NCI-H345 treated with DMSO at 0.1 percent for 48 hours (cell line): ENCODE results near the gene PIP4K2B.
A peak's percentile ranks its signal among the peaks of the same experiment; 100 is the strongest.

Experiments used
- DNase-seq: peaks from one replicate; lab custom pipeline; 2025; ENCODE audit not compliant: unreplicated experiment; lab: John Stamatoyannopoulos, UW

PIP4K2B gene

GRCh38 chr17:38746004-38746848 lies 53.1 kb downstream of the PIP4K2B start:
- DNase-seq = no peak

DNA sequence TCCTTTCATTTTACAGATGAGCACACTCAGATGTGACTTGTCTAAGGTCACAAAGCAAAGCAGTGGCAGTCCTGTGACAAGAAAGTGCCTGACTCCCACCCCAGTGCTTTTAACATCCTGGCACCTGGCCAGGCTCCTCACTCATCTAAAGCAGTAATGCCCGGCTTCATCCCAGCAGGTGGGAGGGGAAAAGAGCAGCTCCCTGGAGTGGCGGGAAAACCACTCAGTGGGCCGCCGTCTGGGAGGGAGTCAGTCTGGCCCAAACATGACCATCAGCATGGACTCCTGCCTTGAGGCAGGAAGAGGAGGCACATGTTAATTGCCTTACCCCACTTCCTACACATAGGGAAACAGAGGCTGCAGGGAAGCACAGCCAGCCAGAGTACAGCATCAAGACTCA lies 53.8 kb downstream of the PIP4K2B start:
- peak; percentile 92 for DNase-seq

DNA sequence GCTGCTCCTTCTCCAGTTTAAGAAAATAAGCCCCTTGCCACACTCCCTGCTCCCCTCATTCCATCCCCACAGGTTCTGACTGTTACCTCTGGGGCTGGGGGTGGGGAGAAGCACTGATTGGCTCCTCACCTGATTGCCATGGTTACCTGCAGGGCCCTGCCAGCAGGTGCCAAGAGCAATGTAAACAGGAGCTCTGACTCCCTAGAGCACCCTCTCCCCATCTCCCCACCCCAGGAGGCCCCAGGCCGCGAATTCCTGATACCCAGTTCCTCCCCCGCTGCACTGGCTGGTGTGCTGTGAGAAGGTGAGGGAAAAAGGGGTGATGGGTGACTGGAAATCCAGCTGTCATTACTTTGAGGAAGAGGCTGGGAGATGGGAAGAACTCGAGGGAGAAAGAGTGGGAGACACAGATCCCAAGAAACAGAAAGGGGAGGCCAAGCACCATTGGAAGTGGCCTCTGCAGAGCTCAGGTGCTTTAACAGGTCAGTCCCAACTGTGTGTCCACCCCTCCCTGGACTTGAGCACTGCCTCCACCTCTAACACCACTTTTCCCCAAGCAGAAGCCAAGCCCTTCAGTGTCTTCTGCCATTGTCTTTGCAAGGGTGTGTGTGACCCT lies 55.7 kb downstream of the PIP4K2B start:
- peak; percentile 44 for DNase-seq

GRCh38 chr17:38742411-38743308 lies 56.7 kb downstream of the PIP4K2B start:
- peak; percentile 10 for DNase-seq

GRCh38 chr17:38741921-38742410 lies 57.4 kb downstream of the PIP4K2B start:
- no peak for DNase-seq

GRCh38 chr17:38741461-38741860 lies 57.9 kb downstream of the PIP4K2B start:
- DNase-seq = no peak

DNA sequence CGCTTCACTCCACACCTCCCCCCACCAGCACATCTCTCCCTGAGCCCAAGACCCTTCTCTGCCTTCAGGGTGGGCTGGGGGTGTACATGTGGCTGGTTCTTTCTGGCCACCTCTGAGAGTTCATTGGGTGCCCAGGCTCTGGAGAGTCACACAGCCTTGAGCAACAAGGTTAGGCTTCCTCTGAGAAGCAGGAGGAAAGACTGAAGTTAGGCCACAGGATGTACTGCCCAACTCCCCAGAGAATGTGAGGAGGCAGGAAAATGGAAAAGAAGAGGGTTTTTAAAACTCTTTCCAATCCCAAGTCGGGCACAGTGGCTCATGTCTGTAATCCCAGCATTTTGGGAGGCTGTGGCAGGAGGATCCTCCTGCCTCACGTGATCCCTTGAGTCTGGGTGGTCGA lies 58.5 kb downstream of the PIP4K2B start:
- DNase-seq = no peak

DNA sequence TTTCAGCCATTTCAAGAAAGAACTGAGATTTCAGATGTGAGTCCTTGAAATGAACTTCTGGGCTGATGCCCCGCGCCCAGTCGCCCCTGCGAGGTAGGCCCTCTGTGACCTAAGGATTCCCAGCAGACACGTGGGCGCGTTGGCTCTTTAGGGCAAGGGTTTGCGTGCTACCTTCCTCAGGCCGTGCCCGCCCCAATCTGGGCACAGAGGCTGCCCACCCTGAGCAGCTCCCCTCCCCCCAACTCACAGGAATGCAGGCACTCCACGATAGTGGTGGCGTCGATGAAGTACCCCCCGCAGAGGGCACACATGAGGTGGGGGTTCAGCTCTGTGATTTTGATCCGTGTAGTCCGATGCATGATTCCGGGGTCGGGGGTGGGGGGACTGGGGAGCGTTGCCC lies 59.3 kb downstream of the PIP4K2B start:
- DNase-seq = no peak

DNA sequence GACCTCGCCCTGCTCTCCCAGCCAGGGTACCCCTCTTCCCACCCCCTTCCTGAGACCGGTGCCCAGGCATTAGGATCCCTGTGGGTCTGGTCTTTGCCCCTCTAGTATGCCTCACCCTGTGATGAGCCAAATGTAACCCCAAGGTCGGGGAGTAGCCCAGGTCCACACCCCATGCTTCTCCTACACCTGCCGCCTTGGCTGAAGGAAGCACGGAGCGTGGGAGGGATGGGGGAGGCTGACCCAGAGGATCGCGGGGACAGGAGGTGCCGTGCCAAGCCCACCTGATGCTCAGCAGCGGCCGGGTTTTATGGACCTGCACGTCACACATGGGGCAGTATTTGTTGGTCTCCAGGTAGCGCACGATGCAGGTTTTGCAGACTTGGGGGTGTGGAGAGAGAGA lies 60.1 kb downstream of the PIP4K2B start:
- DNase-seq = no peak

- DNase-seq = no peak
Measured at GRCh38 chr17:38738686-38739085, 60.7 kb downstream of the PIP4K2B start.

DNA sequence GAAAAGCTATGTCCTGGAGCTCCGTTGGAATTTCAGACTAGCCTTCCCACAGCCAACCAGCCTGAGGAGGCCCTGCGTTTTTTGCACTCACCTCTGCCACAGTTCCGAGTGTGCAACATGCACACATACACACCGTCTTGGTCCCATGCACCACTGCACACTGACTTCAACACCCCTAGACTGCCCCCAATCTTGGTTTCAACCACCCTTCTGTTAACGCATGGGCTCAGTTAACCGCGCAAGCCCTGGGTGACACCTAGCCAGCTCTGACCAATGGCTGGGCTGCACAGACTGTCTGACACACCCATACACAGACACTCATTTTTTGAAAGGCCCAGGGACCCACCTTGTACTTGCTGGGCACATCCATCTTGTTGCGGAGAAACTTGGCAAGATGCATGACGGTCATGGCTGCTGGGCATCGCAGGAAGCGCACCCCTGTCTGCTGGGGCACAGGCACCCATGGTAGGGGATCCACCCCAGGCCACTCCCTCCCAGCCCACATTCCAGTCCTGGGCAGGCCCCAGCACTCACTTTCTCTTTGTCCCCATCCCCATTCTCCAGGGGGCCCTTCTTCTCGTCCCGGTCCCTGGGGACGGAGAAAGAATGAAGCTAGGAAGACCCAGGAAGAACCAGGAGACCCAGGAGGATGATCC lies 61.2 kb downstream of the PIP4K2B start:
- DNase-seq = no peak

- no peak for DNase-seq
Measured at GRCh38 chr17:38735161-38735997, 64.0 kb downstream of the PIP4K2B start.

GRCh38 chr17:38733982-38734973 lies 65.1 kb downstream of the PIP4K2B start:
- DNase-seq = no peak

- DNase-seq = no peak
Measured at GRCh38 chr17:38733282-38733981, 65.9 kb downstream of the PIP4K2B start.

DNA sequence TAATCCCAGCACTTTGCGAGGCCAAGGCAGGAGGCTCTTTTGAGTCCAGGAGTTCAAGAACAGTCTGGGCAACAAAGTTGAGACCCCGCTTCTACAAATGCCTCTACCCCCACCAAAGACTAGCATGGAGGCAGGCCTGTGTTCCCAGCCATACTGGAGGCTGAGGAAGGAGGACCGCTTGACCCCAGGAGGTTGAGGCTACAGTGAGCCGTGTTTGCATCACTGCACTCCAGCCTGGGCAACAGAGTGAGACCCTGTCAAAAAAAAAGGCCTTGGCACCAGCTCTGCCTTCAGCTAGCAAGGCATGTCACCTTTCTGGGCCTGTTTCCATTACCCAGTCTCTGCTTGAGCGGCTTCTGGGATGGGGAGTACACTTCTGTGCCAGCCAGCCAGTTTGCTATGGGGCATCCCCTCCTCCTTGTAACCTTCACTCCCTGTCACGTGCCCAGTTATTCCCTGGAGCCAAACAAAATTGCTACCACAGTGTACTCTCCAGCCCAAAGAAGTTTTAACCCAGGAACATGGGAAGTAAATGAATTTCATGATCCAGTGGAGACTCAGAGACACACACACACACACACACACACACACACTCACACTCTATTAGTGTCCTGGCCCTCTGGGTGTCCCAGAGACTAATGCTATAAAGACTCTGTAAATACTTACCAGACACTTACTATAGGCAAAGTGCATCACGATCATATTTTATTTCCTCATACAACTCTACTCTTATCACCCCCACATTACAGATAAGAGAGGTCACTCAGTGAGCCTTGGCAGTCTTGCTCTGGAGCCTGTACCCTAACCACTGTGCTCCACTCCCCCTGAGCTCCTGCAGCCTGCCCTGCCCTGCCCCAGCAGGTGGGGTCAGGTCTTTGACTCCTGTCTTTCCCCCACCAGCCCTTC lies 66.7 kb downstream of the PIP4K2B start:
- no peak for DNase-seq

DNA sequence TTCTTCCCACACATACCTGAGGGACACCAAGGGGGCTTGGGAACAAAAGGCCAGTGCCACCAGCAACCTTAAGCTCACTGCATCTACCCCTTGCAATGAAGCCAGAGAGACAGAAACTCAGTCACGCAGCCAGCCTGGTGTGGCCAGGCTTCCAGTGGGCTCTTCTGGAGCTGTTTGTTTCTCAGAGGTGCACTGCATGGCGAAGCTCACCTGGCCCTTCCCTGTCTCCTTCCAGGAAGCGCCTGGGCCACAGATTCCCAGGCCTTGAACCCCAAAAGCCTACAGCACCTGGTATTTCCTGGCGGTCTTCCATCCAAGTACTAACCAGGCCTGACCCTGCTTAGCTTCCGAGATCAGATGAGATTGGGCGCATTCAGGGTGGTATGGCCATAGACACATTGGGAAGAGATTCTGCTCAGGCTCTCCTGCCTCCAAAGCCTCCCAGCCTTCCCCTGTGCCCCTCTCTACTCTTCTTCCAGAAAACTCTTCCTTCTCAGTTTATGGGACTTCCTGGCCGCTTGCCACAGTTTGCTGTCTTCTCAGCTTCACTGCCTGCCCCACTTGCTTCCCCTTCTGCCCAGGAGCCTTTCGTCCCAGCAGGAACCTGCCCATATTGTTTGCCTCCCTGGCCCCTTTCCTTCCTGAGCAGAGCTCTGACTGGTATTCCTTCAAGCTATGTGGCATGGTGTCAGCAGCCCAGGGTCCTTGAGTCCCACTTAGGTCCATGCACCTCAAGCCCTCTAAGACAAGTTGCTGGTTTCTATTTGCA lies 67.6 kb downstream of the PIP4K2B start:
- DNase-seq = no peak
